ENCODE data around the gene CCDC170. TPM values are rescaled to one million over a fixed set of nuclear protein-coding genes. Genes with fewer than 3 reads are reported as not detected.

Gene CCDC170
- total RNA-seq (not detected), total RNA-seq (0 to 0.34 (median 0) reads per million in 172 experiments)
- polyA plus RNA-seq (2013, experiment 1 of 2): 0.33 TPM
- polyA plus RNA-seq (2013, experiment 2 of 2): 0.31 TPM

GRCh38 chr6:151493804-151494234, at the start of gene CCDC170:
TSS of gene CCDC170 (plus strand) at chr6:151494017. CDS start at chr6:151494129, 112 bp downstream.
- peaks cover 17% of the 10 kb centered on the region for H3K4me1 Mint-ChIP-seq (ENCODE audit: low read depth)
- H3K4me3 Mint-ChIP-seq: peak within 1 kb of the TSS; percentile 76
- H3K9me3 Mint-ChIP-seq: no peaks in the 10 kb centered on the region
- TF ChIP-seq CTCF (IDR thresholded peaks at IDR 0.05): no peak
- no peaks in the 10 kb centered on the region for H3K36me3 Mint-ChIP-seq (ENCODE audit: low read depth)
- intact Hi-C loops (cut with DNase I, micrococcal nuclease): no loop called here
- peaks cover 14% of the 10 kb centered on the region for H3K4me1 ChIP-seq (ENCODE audit: insufficient read depth, low read length)
- peaks cover 59% of the 10 kb centered on the region for H3K27me3 Mint-ChIP-seq
- H3K9me3 ChIP-seq (ENCODE audit: control insufficient read depth in 1 of 2, insufficient read depth in 1 of 2, low read length in 2 of 2): no peaks in the 10 kb centered on the region
- no peak within 1 kb of the TSS for H3K27ac ChIP-seq (ENCODE audit: low read depth in 1 of 2, low read length in 2 of 2)
- no peaks in the 10 kb centered on the region for H3K36me3 ChIP-seq (ENCODE audit: insufficient read depth, low read length)
- peak in 1 of 14 experiments; percentile 16 for DNase-seq
- ATAC-seq (ENCODE audit: poor library complexity): no peak
- CTCF ChIA-PET: no interaction called here
- H3K27me3 ChIP-seq (ENCODE audit: control insufficient read depth in 1 of 2, insufficient read depth in 2 of 2, low read length in 2 of 2): peaks cover 13 to 38% of the 10 kb centered on the region in 2 experiments
- H3K27ac Mint-ChIP-seq: no peak within 1 kb of the TSS
- peak within 1 kb of the TSS; percentile 44 for H3K4me3 ChIP-seq (ENCODE audit: low read length)
- POLR2A ChIA-PET: interaction anchor here (0.6 to 1.0 kb wide), 2 partner anchors 8 to 104 kb away, joined by 3 to 4 read pairs; no protein-coding TSS in a partner anchor

- Mint-ChIP-seq H3K9me3 (no peaks in the 10 kb centered on the region), H3K27me3 (no peaks in the 10 kb centered on the region), H3K27ac (no peak overlapping the region), H3K36me3 (ENCODE audit: low read depth) (peaks cover 21% of the 10 kb centered on the region), H3K4me1 (ENCODE audit: low read depth) (peaks cover 51% of the 10 kb centered on the region), H3K4me3 (no peak overlapping the region)
- DNase-seq (no peak), ATAC-seq (ENCODE audit: poor library complexity) (no peak)
- intact Hi-C loops (cut with DNase I, micrococcal nuclease): loop anchor here in 1 of 2 experiments (5.0 to 10.0 kb wide), 2 partner anchors 38 to 679 kb away; no protein-coding TSS in a partner anchor
- no peak overlapping the region for H3K27ac ChIP-seq (ENCODE audit: low read depth in 1 of 2, low read length in 2 of 2)
- no peak overlapping the region for H3K4me3 ChIP-seq (ENCODE audit: low read length)
- POLR2A ChIA-PET: no interaction called here
- H3K36me3 ChIP-seq (ENCODE audit: insufficient read depth, low read length): peaks cover 22% of the 10 kb centered on the region
- H3K9me3 ChIP-seq (ENCODE audit: control insufficient read depth in 1 of 2, insufficient read depth in 1 of 2, low read length in 2 of 2): no peaks in the 10 kb centered on the region
- TF ChIP-seq CTCF (IDR thresholded peaks at IDR 0.05): no peak
- CTCF ChIA-PET: no interaction called here
- H3K27me3 ChIP-seq (ENCODE audit: control insufficient read depth in 1 of 2, insufficient read depth in 2 of 2, low read length in 2 of 2): no peaks in the 10 kb centered on the region
- H3K4me1 ChIP-seq (ENCODE audit: insufficient read depth, low read length): peaks cover 6% of the 10 kb centered on the region
These were observed 48.3 kb upstream of the CCDC170 start for GRCh38 chr6:151445482-151445881.

GRCh38 chr6:151447237-151447636, 46.6 kb upstream of the CCDC170 start:
- Mint-ChIP-seq H3K36me3 (ENCODE audit: low read depth) (peaks cover 28% of the 10 kb centered on the region), H3K9me3 (no peaks in the 10 kb centered on the region), H3K4me1 (ENCODE audit: low read depth) (peaks cover 49% of the 10 kb centered on the region), H3K27me3 (no peaks in the 10 kb centered on the region), H3K27ac (no peak overlapping the region), H3K4me3 (peak overlapping the region; percentile 30)
- ChIA-PET CTCF (interaction anchor here (0.8 kb wide), 1 partner anchor 13 kb away, joined by 3 read pairs; no protein-coding TSS in a partner anchor), POLR2A (no interaction called here)
- Histone ChIP-seq H3K9me3 (ENCODE audit: control insufficient read depth in 1 of 2, insufficient read depth in 1 of 2, low read length in 2 of 2) (no peaks in the 10 kb centered on the region), H3K27me3 (ENCODE audit: control insufficient read depth in 1 of 2, insufficient read depth in 2 of 2, low read length in 2 of 2) (no peaks in the 10 kb centered on the region), H3K27ac (ENCODE audit: low read depth in 1 of 2, low read length in 2 of 2) (no peak overlapping the region), H3K4me3 (ENCODE audit: low read length) (no peak overlapping the region), H3K36me3 (ENCODE audit: insufficient read depth, low read length) (peaks cover 14% of the 10 kb centered on the region), H3K4me1 (ENCODE audit: insufficient read depth, low read length) (peaks cover 7% of the 10 kb centered on the region)
- ATAC-seq (ENCODE audit: poor library complexity) (no peak), DNase-seq (no peak)
- intact Hi-C loops (cut with DNase I, micrococcal nuclease): loop anchor here in 1 of 2 experiments (5.0 to 10.0 kb wide), 2 partner anchors 40 to 678 kb away; no protein-coding TSS in a partner anchor
- TF ChIP-seq CTCF (IDR thresholded peaks at IDR 0.05): no peak
